Type B pancreatic cell (in vitro differentiated cells): Measurements from ENCODE around the gene FBLN5. TPM values are rescaled to one million over a fixed set of nuclear protein-coding genes. Genes with fewer than 3 reads are reported as not detected.

Experiments used
- DNase-seq: peaks from one replicate; pipeline ENCODE4 v3.0.0; 2021; ENCODE audit warnings: mixed read lengths; ENCODE audit not compliant: unreplicated experiment; ENCODE audit errors: extremely low spot score
- H3K27ac Mint-ChIP-seq: 2 replicates; pipeline ENCODE4 v1.8.0; 2021; ENCODE audit warnings: mild to moderate bottlenecking, mixed read lengths
- H3K27me3 Mint-ChIP-seq: 2 replicates; pipeline ENCODE4 v1.8.0; 2021; ENCODE audit warnings: mixed read lengths
- H3K36me3 Mint-ChIP-seq: 2 replicates; pipeline ENCODE4 v1.8.0; 2021; ENCODE audit warnings: mixed read lengths
- H3K4me1 Mint-ChIP-seq: one replicate; pipeline ENCODE4 v1.8.0; 2021; ENCODE audit warnings: mixed read lengths; ENCODE audit not compliant: unreplicated experiment
- H3K4me3 Mint-ChIP-seq: 2 replicates; pipeline ENCODE4 v1.8.0; 2021; ENCODE audit warnings: mild to moderate bottlenecking, mixed read lengths
- H3K9me3 Mint-ChIP-seq: 2 replicates; pipeline ENCODE4 v1.8.0; 2021; ENCODE audit warnings: mixed read lengths
- CTCF ChIP-seq: fragments of 200-600 bp; sonication (generic); conservative IDR thresholded peaks from 2 replicates; pipeline ENCODE4 v1.5.0; 2021; ENCODE audit warnings: antibody characterized with exemption, mild to moderate bottlenecking
- total RNA-seq: library from RNA; stranded (reverse); gene quantifications from 2 replicates; pipeline ENCODE4 v1.2.1, GENCODE V29; 2021; ENCODE audit warnings: low replicate concordance

Gene FBLN5
- total RNA-seq, 1 donor from 2014 or later = 14.1 TPM

- no peaks in the 10 kb centered on the region for H3K4me1 Mint-ChIP-seq
- H3K36me3 Mint-ChIP-seq = peaks cover 36% of the 10 kb centered on the region
- H3K4me3 Mint-ChIP-seq = no peak overlapping the region
- H3K27ac Mint-ChIP-seq = no peak overlapping the region
- DNase-seq = no peak
- no peaks in the 10 kb centered on the region for H3K27me3 Mint-ChIP-seq
- no peaks in the 10 kb centered on the region for H3K9me3 Mint-ChIP-seq
- TF ChIP-seq CTCF = no peak
These were observed 36.1 kb upstream of the FBLN5 start for GRCh38 chr14:91983588-91983987.

GRCh38 chr14:91980157-91980556 lies 32.7 kb upstream of the FBLN5 start:
- H3K36me3 Mint-ChIP-seq = peaks cover 26% of the 10 kb centered on the region
- no peak overlapping the region for H3K27ac Mint-ChIP-seq
- no peak for DNase-seq
- H3K27me3 Mint-ChIP-seq = no peaks in the 10 kb centered on the region
- no peak overlapping the region for H3K4me3 Mint-ChIP-seq
- no peaks in the 10 kb centered on the region for H3K9me3 Mint-ChIP-seq
- TF ChIP-seq CTCF = no peak
- H3K4me1 Mint-ChIP-seq = no peaks in the 10 kb centered on the region

GRCh38 chr14:91977884-91978283 lies 30.4 kb upstream of the FBLN5 start:
- Mint-ChIP-seq H3K4me1 (no peaks in the 10 kb centered on the region), H3K9me3 (no peaks in the 10 kb centered on the region), H3K27ac (no peak overlapping the region), H3K27me3 (no peaks in the 10 kb centered on the region), H3K36me3 (peaks cover 24% of the 10 kb centered on the region), H3K4me3 (no peak overlapping the region)
- no peak for DNase-seq
- no peak for TF ChIP-seq CTCF

GRCh38 chr14:91975763-91976162 lies 28.3 kb upstream of the FBLN5 start:
- no peaks in the 10 kb centered on the region for H3K9me3 Mint-ChIP-seq
- H3K27ac Mint-ChIP-seq = no peak overlapping the region
- no peak for TF ChIP-seq CTCF
- DNase-seq = no peak
- no peaks in the 10 kb centered on the region for H3K4me1 Mint-ChIP-seq
- no peak overlapping the region for H3K4me3 Mint-ChIP-seq
- peaks cover 29% of the 10 kb centered on the region for H3K36me3 Mint-ChIP-seq
- H3K27me3 Mint-ChIP-seq = no peaks in the 10 kb centered on the region

GRCh38 chr14:91971188-91971778 lies 23.8 kb upstream of the FBLN5 start:
- Mint-ChIP-seq H3K27me3 (no peaks in the 10 kb centered on the region), H3K4me1 (no peaks in the 10 kb centered on the region), H3K36me3 (peaks cover 21% of the 10 kb centered on the region), H3K4me3 (no peak overlapping the region), H3K27ac (no peak overlapping the region), H3K9me3 (no peaks in the 10 kb centered on the region)
- no peak for DNase-seq
- no peak for TF ChIP-seq CTCF

- Mint-ChIP-seq H3K27me3 (no peaks in the 10 kb centered on the region), H3K27ac (no peak overlapping the region), H3K36me3 (peaks cover 17% of the 10 kb centered on the region), H3K4me1 (no peaks in the 10 kb centered on the region), H3K4me3 (no peak overlapping the region), H3K9me3 (no peaks in the 10 kb centered on the region)
- DNase-seq = no peak
- no peak for TF ChIP-seq CTCF
These were observed 20.8 kb upstream of the FBLN5 start for GRCh38 chr14:91968280-91968679.
